IMR-90 (cell line): Measurements from ENCODE around the gene TMED6. TPM values are rescaled to one million over a fixed set of nuclear protein-coding genes. Genes with fewer than 3 reads are reported as not detected.

Experiments
- ATAC-seq: fragments of 200-7000 bp; cut with Tn5 transposase; 2 replicates; pipeline ENCODE4 v1.9.1; 2020; ENCODE audit warnings: low read depth, mild to moderate bottlenecking, moderate library complexity
- Bru-seq: library from RNA; stranded (reverse); fragments of 400-500 nt; gene quantifications from one replicate; lab custom pipeline; 2021; lab: Mats Ljungman, UMichigan
- BruChase-seq, 2 experiments: library from RNA; stranded (reverse); fragments of 400-500 nt; gene quantifications; one replicate each; lab custom pipeline; 2021; lab: Mats Ljungman, UMichigan
- BruUV-seq: library from RNA; stranded (reverse); fragments of 400-500 nt; replicated peaks from 2 replicates; lab custom pipeline; 2021; lab: Mats Ljungman, UMichigan
- CTCF ChIA-PET: fragments of 300-600 bp; formaldehyde crosslinking; extraction: SDS; loops from one replicate; lab custom pipeline; 2021; ENCODE audit warnings: antibody characterized with exemption; lab: Yijun Ruan, JAX
- POLR2A ChIA-PET: fragments of 300-600 bp; sonication (Branson Sonifier 250); formaldehyde crosslinking; loops from one replicate; lab custom pipeline; 2022; ENCODE audit warnings: antibody characterized with exemption; ENCODE audit not compliant: unreplicated experiment; lab: Charles Lee
- DNase-seq: peaks from one replicate; pipeline ENCODE4 v3.0.0; 2013
- H2AFZ ChIP-seq: replicated peaks from 2 replicates; pipeline ENCODE3; 2013; ENCODE audit warnings: low read length, mild to moderate bottlenecking; ENCODE audit not compliant: poor library complexity
- H2AK5ac ChIP-seq: 2 replicates; pipeline ENCODE4 v1.6.1; 2013; ENCODE audit warnings: low read depth, low read length, inconsistent platforms
- H2AK9ac ChIP-seq: replicated peaks from 2 replicates; pipeline ENCODE3; 2013; ENCODE audit warnings: mild to moderate bottlenecking, low read depth, low read length, moderate library complexity; ENCODE audit not compliant: poor library complexity
- H2BK120ac ChIP-seq: 2 replicates; pipeline ENCODE4 v1.6.1; 2013; ENCODE audit warnings: low read depth, low read length, inconsistent platforms
- H2BK15ac ChIP-seq: 3 replicates; pipeline ENCODE4 v1.6.1; 2013; ENCODE audit warnings: low read depth, low read length, inconsistent platforms
- H2BK20ac ChIP-seq: 2 replicates; pipeline ENCODE4 v1.6.1; 2013; ENCODE audit warnings: low read depth, mild to moderate bottlenecking, inconsistent platforms, low read length, moderate library complexity
- H2BK5ac ChIP-seq: 2 replicates; pipeline ENCODE4 v1.6.1; 2013; ENCODE audit warnings: mild to moderate bottlenecking, low read depth, low read length, inconsistent platforms; ENCODE audit not compliant: poor library complexity, severe bottlenecking
- H3K14ac ChIP-seq: replicated peaks from 2 replicates; pipeline ENCODE4 v1.6.1; 2013; ENCODE audit warnings: low read depth, low read length, inconsistent platforms
- H3K18ac ChIP-seq: 2 replicates; pipeline ENCODE4 v1.6.1; 2013; ENCODE audit warnings: low read depth, low read length, control low read depth
- H3K23ac ChIP-seq: 2 replicates; pipeline ENCODE4 v1.6.1; 2013; ENCODE audit warnings: low read depth, low read length, inconsistent platforms
- H3K27ac ChIP-seq: 2 replicates; pipeline ENCODE4 v1.5.1; 2013; ENCODE audit warnings: mild to moderate bottlenecking, control low read depth, low read length; ENCODE audit not compliant: insufficient read depth
- H3K27me3 ChIP-seq: 2 replicates; pipeline ENCODE4 v1.6.1; 2013; ENCODE audit warnings: low read length; ENCODE audit not compliant: control insufficient read depth, insufficient read depth
- H3K36me3 ChIP-seq: 2 replicates; pipeline ENCODE4 v1.6.1; 2013; ENCODE audit warnings: low read length, mixed read lengths; ENCODE audit not compliant: control insufficient read depth, insufficient read depth
- H3K4ac ChIP-seq: 2 replicates; pipeline ENCODE4 v1.6.1; 2013; ENCODE audit warnings: low read depth, low read length, inconsistent platforms
- H3K4me1 ChIP-seq: 2 replicates; pipeline ENCODE4 v1.6.1; 2013; ENCODE audit warnings: low read length, mixed read lengths; ENCODE audit not compliant: control insufficient read depth, insufficient read depth
- H3K4me2 ChIP-seq: 2 replicates; pipeline ENCODE4 v1.6.1; 2013; ENCODE audit warnings: low read depth, mild to moderate bottlenecking, control low read depth, low read length, moderate library complexity
- H3K4me3 ChIP-seq: 2 replicates; pipeline ENCODE4 v1.5.1; 2013; ENCODE audit warnings: low read depth, mild to moderate bottlenecking, control low read depth, low read length, moderate library complexity; ENCODE audit not compliant: insufficient read depth
- H3K56ac ChIP-seq: 2 replicates; pipeline ENCODE4 v1.6.1; 2013; ENCODE audit warnings: low read length, inconsistent platforms; ENCODE audit not compliant: insufficient read depth; ENCODE audit errors: extremely low read depth
- H3K79me1 ChIP-seq, 2 experiments: 2 replicates each; pipeline ENCODE4 v1.6.1; 2013; ENCODE audit warnings: low read length in 2 of 2, inconsistent platforms in 1 of 2, low read depth in 1 of 2
- H3K9ac ChIP-seq: 2 replicates; pipeline ENCODE4 v1.6.1; 2013; ENCODE audit warnings: low read depth, low read length, control low read depth
- H3K9me1 ChIP-seq: 2 replicates; pipeline ENCODE4 v1.6.1; 2013; ENCODE audit warnings: low read length, inconsistent platforms; ENCODE audit not compliant: insufficient read depth
- H3K9me3 ChIP-seq: 2 replicates; pipeline ENCODE4 v1.6.1; 2013; ENCODE audit warnings: low read length; ENCODE audit not compliant: control insufficient read depth, insufficient read depth
- H4K20me1 ChIP-seq: 2 replicates; pipeline ENCODE4 v1.6.1; 2013; ENCODE audit warnings: low read length, inconsistent platforms; ENCODE audit not compliant: insufficient read depth
- H4K5ac ChIP-seq: 2 replicates; pipeline ENCODE4 v1.6.1; 2013; ENCODE audit warnings: mild to moderate bottlenecking, low read depth, low read length, control low read depth
- H4K8ac ChIP-seq, 2 experiments: 2 replicates each; pipeline ENCODE4 v1.6.1; 2013; ENCODE audit warnings: low read depth in 2 of 2, low read length in 2 of 2, control low read depth in 1 of 2, inconsistent platforms in 1 of 2
- H4K91ac ChIP-seq: 2 replicates; pipeline ENCODE4 v1.6.1; 2013; ENCODE audit warnings: low read depth, low read length, inconsistent platforms; ENCODE audit not compliant: insufficient read depth
- BHLHE40 ChIP-seq: fragments of 150-350 bp; IDR thresholded peaks from 2 replicates; pipeline ENCODE4 v1.6.1; 2016; ENCODE audit warnings: mild to moderate bottlenecking, low read depth, low read length
- CHD1 ChIP-seq: IDR thresholded peaks from 2 replicates; pipeline ENCODE4 v1.6.1; 2012; ENCODE audit warnings: low read depth, low read length, improper control_type of control experiment
- FOS ChIP-seq: fragments of 150-350 bp; IDR thresholded peaks from 2 replicates; pipeline ENCODE4 v1.6.1; 2016; ENCODE audit warnings: low read depth, low read length
- MAFK ChIP-seq: IDR thresholded peaks from 2 replicates; pipeline ENCODE4 v1.6.1; 2012; ENCODE audit warnings: low read depth, low read length, improper control_type of control experiment
- MAZ ChIP-seq: IDR thresholded peaks from 2 replicates; pipeline ENCODE4 v1.6.1; 2012; ENCODE audit warnings: low read depth, mild to moderate bottlenecking, low read length, improper control_type of control experiment, moderate library complexity, borderline replicate concordance
- MXI1 ChIP-seq: IDR thresholded peaks from 2 replicates; pipeline ENCODE4 v1.6.1; 2012; ENCODE audit warnings: low read depth, mild to moderate bottlenecking, low read length, moderate library complexity, borderline replicate concordance
- SMC3 ChIP-seq: fragments of 150-350 bp; IDR thresholded peaks from 2 replicates; pipeline ENCODE4 v1.6.1; 2016; ENCODE audit warnings: low read depth, mild to moderate bottlenecking, antibody characterized with exemption, low read length, moderate library complexity
- WGBS, 2 experiments: methylation state at CpG; one replicate each; pipeline versions ENCODE4 v1.1.5 to v1.1.7; 2013; ENCODE audit warnings: missing lambda C conversion rate in 2 of 2; ENCODE audit not compliant: insufficient read length in 1 of 2; ENCODE audit errors: extremely low coverage in 2 of 2; 5-methylcytosine and 5-hydroxymethylcytosine counted together
- dilution Hi-C: fragments of 300-500 bp; cut with HindIII; formaldehyde crosslinking; loops from one replicate; pipeline ENCODE4 v1.14.3; 2018; ENCODE audit warnings: low sequenced_read_pairs; ENCODE audit not compliant: unreplicated experiment
- in situ Hi-C: fragments of 300-500 bp; cut with MboI; formaldehyde crosslinking; loops from 3 replicates; pipeline ENCODE4 v1.14.3; 2019; ENCODE audit warnings: low sequenced_read_pairs, inconsistent platforms, mixed read lengths
- intact Hi-C: fragments of 100-400 bp; cut with micrococcal nuclease; formaldehyde crosslinking; loops from 2 replicates; pipeline ENCODE4 v1.10.0; 2022
- long read RNA-seq: library from polyadenylated mRNA; unstranded; transcript quantifications from one replicate; pipeline ENCODE4 v2.0.0, GENCODE V29; 2021; ENCODE audit not compliant: unreplicated experiment
- polyA plus RNA-seq, 3 experiments: library from polyadenylated mRNA; depleted of rRNA; stranded (reverse); fragments of >200 nt; gene quantifications; 2 replicates each; pipeline ENCODE4 v1.2.3, GENCODE V29; 2012; ENCODE audit warnings: low replicate concordance in 1 of 3
- total RNA-seq: library from RNA; depleted of rRNA; stranded (reverse); fragments of >200 nt; gene quantifications from 2 replicates; pipeline ENCODE4 v1.2.3, GENCODE V29; 2012; rRNA removed
- TF ChIP-seq, protein P1 (sequence below): fragments of 150-350 bp; IDR thresholded peaks from 2 replicates; pipeline ENCODE4 v1.6.1; 2017; ENCODE audit warnings: mild to moderate bottlenecking, antibody characterized with exemption, low read length, low read depth

The TMED6 gene
- total RNA-seq (not detected in 2 replicates), polyA plus RNA-seq (2012; rRNA removed) (0.10 and 0.20 TPM in 2 replicates), Bru-seq, nascent RNA (percentile 60 among the genes with signal in this experiment), BruChase-seq, experiment 1, labeled RNA remaining after a 6-hour chase (percentile 67 among the genes with signal in this experiment), BruChase-seq, experiment 2, labeled RNA remaining after a 2-hour chase (percentile 57 among the genes with signal in this experiment)
- not detected in 2 replicates for polyA plus RNA-seq (2012; cell fraction: cytosol; rRNA removed)
- 0.08 and 0.73 TPM in 2 replicates for polyA plus RNA-seq (2012; cell fraction: nucleus; rRNA removed; ENCODE audit: low replicate concordance)
- long read RNA-seq = 0 reads

GRCh38 chr16:69351309-69352027 lies at the start of gene TMED6:
TMED6 (minus strand) TSS chr16:69351786; CDS start chr16:69351753, 33 bp downstream.
- CTCF ChIA-PET = no interaction called here
- H3K9ac ChIP-seq = no peak within 1 kb of the TSS
- no peak for TF ChIP-seq MXI1
- no peak for TF ChIP-seq CHD1
- no peak for TF ChIP-seq MAFK
- TF ChIP-seq FOS = no peak
- TF ChIP-seq SMC3 = no peak
- TF ChIP-seq, protein P1, sequence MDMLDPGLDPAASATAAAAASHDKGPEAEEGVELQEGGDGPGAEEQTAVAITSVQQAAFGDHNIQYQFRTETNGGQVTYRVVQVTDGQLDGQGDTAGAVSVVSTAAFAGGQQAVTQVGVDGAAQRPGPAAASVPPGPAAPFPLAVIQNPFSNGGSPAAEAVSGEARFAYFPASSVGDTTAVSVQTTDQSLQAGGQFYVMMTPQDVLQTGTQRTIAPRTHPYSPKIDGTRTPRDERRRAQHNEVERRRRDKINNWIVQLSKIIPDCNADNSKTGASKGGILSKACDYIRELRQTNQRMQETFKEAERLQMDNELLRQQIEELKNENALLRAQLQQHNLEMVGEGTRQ = no peak
- TF ChIP-seq MAZ = no peak
- TF ChIP-seq BHLHE40 = no peak

More at GRCh38 chr16:69351309-69352027, at the start of gene TMED6:
- no peak within 1 kb of the TSS for H2BK120ac ChIP-seq
- no peak within 1 kb of the TSS for H4K91ac ChIP-seq
- peaks cover 3% of the 10 kb centered on the region; the same call in 1 of the 2 replicates for H3K9me1 ChIP-seq
- no peak within 1 kb of the TSS for H4K8ac ChIP-seq
- DNase-seq = no peak
- H4K20me1 ChIP-seq = no peaks in the 10 kb centered on the region
- no peak within 1 kb of the TSS for H3K4ac ChIP-seq
- H3K14ac ChIP-seq = no peak within 1 kb of the TSS
- POLR2A ChIA-PET = no interaction called here
- no peak within 1 kb of the TSS for H2AK5ac ChIP-seq
- H2BK5ac ChIP-seq = no peak within 1 kb of the TSS
- H2BK20ac ChIP-seq = no peak within 1 kb of the TSS
- H2AFZ ChIP-seq = peak within 1 kb of the TSS; percentile 10
- intact Hi-C loops = no loop called here
- WGBS, 2 experiments = 94% methylated on average over 11 of the region's 12 CpGs; no CpG with 5 or more reads in 1 of the 2 experiments
- no peak within 1 kb of the TSS for H3K27ac ChIP-seq
- no TSS peak for BruUV-seq
- H3K27me3 ChIP-seq = no peaks in the 10 kb centered on the region
- H3K23ac ChIP-seq = no peak within 1 kb of the TSS
- dilution Hi-C loops = no loop called here
- ATAC-seq = no peak
- H3K79me1 ChIP-seq = 0 out of 4 replicates have a peak, but pooled peaks cover 0 to 4% of the 10 kb centered on the region in 2 experiments
- H2BK15ac ChIP-seq = no peak within 1 kb of the TSS
- no peaks in the 10 kb centered on the region for H3K9me3 ChIP-seq
- H3K18ac ChIP-seq = no peak within 1 kb of the TSS
- in situ Hi-C loops = no loop called here
- no peak within 1 kb of the TSS for H3K56ac ChIP-seq
- peaks cover 2% of the 10 kb centered on the region; the same call in 1 of the 2 replicates for H3K4me1 ChIP-seq
- H3K4me3 ChIP-seq = no peak within 1 kb of the TSS
- no peak within 1 kb of the TSS for H4K5ac ChIP-seq
- no peak within 1 kb of the TSS for H3K4me2 ChIP-seq
- H2AK9ac ChIP-seq = no peak within 1 kb of the TSS
- peaks cover 8% of the 10 kb centered on the region for H3K36me3 ChIP-seq
